Testis (tissue), 2 donors: ENCODE results near the gene SSBP2.

Experiments
- POLR2A ChIP-seq: fragments of 450-650 bp; IDR thresholded peaks from one replicate; pipeline ENCODE4 v1.6.1; 2017; ENCODE audit warnings: antibody characterized with exemption, mild to moderate bottlenecking, moderate library complexity
- TF ChIP-seq, protein P1 (sequence below), 3 experiments: fragments of 450-650 bp in 2 of 3; fragments of 200-600 bp in 1 of 3; sonication (generic) in 1 of 3; IDR thresholded peaks; one replicate each; pipeline ENCODE4 v1.5.1; 2016 to 2019; ENCODE audit warnings: antibody characterized with exemption in 3 of 3, mild to moderate bottlenecking in 2 of 3, moderate library complexity in 1 of 3

DNA sequence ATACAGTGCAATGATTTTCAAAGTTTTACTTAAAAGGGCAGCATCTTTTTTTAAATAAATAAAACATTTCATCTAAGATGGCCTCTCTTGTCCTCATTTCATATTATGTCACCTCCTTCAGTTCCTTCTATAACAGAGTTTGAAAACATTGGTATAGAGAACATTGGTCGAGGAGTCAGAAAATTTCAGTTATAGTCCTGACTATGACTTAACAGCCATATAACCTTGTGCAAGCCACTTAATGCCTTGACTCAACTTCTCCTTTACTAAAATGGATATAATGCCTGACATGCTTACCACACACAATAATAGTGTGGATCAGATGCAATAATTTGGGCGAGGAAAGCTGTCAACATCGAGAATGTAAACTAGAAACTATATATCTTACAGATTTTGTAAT lies 22.6 kb downstream of the SSBP2 start:
- TF ChIP-seq, protein P1, sequence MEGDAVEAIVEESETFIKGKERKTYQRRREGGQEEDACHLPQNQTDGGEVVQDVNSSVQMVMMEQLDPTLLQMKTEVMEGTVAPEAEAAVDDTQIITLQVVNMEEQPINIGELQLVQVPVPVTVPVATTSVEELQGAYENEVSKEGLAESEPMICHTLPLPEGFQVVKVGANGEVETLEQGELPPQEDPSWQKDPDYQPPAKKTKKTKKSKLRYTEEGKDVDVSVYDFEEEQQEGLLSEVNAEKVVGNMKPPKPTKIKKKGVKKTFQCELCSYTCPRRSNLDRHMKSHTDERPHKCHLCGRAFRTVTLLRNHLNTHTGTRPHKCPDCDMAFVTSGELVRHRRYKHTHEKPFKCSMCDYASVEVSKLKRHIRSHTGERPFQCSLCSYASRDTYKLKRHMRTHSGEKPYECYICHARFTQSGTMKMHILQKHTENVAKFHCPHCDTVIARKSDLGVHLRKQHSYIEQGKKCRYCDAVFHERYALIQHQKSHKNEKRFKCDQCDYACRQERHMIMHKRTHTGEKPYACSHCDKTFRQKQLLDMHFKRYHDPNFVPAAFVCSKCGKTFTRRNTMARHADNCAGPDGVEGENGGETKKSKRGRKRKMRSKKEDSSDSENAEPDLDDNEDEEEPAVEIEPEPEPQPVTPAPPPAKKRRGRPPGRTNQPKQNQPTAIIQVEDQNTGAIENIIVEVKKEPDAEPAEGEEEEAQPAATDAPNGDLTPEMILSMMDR (IDR thresholded peaks at IDR 0.05): no peak
- TF ChIP-seq POLR2A: no peak
